Prostate gland (tissue), 2 donors: ENCODE results near the gene FGF5.

Source experiments
- POLR2A ChIP-seq: fragments of 450-650 bp; IDR thresholded peaks from one replicate; pipeline ENCODE4 v1.6.1; 2016; ENCODE audit warnings: antibody characterized with exemption, mild to moderate bottlenecking
- TF ChIP-seq, protein P1 (sequence below), 4 experiments: fragments of 200-600 bp in 2 of 4; fragments of 450-650 bp in 2 of 4; sonication (generic) in 2 of 4; IDR thresholded peaks; 1 replicate in 3 of 4; 2 replicates in 1 of 4; pipeline ENCODE4 v1.5.1; 2016 to 2019; ENCODE audit warnings: antibody characterized with exemption in 4 of 4, mild to moderate bottlenecking in 2 of 4, moderate library complexity in 2 of 4

DNA sequence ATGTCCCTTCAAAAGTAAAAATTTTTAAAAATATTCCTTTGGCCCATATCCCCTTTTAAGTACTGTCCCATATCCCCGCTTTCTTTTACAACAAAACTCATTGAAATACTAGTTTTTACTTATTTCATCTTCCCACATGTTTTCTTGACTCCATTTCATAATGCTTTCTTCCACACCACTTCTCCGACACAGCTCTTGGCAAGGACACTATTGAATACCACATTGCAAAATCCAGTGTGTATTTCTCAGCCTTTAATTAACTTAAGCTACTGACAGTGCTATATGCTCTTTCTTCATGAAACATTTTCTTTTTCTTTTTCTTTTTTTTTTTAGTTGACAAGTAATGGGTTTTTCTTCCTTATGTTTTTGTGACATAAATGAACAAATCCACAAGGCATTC, 40.4 kb upstream of the FGF5 start:
- no peak for TF ChIP-seq POLR2A
- TF ChIP-seq, protein P1, sequence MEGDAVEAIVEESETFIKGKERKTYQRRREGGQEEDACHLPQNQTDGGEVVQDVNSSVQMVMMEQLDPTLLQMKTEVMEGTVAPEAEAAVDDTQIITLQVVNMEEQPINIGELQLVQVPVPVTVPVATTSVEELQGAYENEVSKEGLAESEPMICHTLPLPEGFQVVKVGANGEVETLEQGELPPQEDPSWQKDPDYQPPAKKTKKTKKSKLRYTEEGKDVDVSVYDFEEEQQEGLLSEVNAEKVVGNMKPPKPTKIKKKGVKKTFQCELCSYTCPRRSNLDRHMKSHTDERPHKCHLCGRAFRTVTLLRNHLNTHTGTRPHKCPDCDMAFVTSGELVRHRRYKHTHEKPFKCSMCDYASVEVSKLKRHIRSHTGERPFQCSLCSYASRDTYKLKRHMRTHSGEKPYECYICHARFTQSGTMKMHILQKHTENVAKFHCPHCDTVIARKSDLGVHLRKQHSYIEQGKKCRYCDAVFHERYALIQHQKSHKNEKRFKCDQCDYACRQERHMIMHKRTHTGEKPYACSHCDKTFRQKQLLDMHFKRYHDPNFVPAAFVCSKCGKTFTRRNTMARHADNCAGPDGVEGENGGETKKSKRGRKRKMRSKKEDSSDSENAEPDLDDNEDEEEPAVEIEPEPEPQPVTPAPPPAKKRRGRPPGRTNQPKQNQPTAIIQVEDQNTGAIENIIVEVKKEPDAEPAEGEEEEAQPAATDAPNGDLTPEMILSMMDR (IDR thresholded peaks at IDR 0.05) = no peak
